AG09319 (cell line): Measurements from ENCODE around the gene INKA2.
A peak's percentile ranks its signal among the peaks of the same experiment; 100 is the strongest.

ENCODE experiments used
- DNase-seq: peaks from one replicate; pipeline ENCODE4 v3.0.0-alpha.2; 2010; ENCODE audit warnings: low read depth; ENCODE audit errors: extremely low read depth
- CTCF ChIP-seq: IDR thresholded peaks from 2 replicates; pipeline ENCODE4 v1.5.1; 2011; ENCODE audit warnings: low read depth, mild to moderate bottlenecking, inconsistent platforms, low read length, moderate library complexity

The INKA2 gene

GRCh38 chr1:111776861-111777260 lies 37.7 kb upstream of the INKA2 start:
- TF ChIP-seq CTCF = no peak
- no peak for DNase-seq

GRCh38 chr1:111776391-111776790 lies 37.2 kb upstream of the INKA2 start:
- no peak for TF ChIP-seq CTCF
- DNase-seq = no peak

GRCh38 chr1:111775966-111776365 lies 36.8 kb upstream of the INKA2 start:
- DNase-seq = no peak
- no peak for TF ChIP-seq CTCF

- no peak for TF ChIP-seq CTCF
Measured at GRCh38 chr1:111770916-111771315, 31.7 kb upstream of the INKA2 start.

DNA sequence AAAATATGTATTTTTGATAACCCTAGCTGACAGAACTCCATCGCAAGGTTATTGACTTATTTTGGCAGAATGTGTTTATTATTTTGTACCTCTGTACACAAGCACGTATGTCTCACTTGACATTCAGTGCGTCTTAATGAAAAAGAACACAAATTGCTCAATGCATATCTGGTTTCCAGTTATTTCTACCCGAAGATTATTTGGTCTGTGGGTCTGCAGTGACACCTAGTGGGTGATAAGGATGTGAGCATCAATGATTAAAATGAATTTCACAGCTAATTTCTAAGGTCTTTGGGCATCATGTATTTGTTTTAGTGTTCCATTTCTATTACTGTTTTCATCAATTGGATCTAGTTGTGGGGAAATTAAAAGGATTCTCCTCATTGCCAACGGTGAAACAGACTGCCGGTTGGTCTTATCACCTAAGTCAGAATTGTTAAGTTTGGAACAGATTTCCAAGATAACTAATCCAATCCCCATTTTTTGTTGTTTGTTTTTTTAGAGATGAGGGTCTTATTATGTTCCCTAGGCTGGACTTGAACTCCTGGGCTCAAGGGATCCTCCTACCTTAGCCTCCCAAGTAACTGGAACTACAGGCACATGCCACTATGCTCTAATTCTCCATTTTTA lies 30.4 kb upstream of the INKA2 start:
- peak; percentile 74 for TF ChIP-seq CTCF
- peak; percentile 43 for DNase-seq

More at GRCh38 chr1:111770916-111771315, 31.7 kb upstream of the INKA2 start:
- DNase-seq = no peak

DNA sequence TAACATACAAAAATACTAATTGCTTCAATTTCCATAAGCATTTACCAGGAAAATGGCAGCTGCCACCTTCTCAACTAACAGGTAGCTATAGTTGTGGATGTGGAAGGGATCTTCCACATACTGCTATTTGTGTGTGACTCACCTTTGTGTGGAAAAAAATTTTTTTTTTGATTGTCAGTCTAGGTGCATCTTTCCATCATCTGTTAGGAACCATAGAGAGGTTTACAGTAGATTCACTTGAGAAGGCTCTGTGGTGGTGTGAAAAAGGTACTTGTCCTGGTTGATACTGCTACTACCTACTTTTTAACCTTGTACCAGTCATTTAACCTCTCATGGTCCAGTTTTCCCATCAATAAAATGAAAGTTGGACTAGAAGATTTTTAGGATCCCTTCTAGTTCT lies 29.4 kb upstream of the INKA2 start:
- DNase-seq = no peak
- TF ChIP-seq CTCF = no peak

GRCh38 chr1:111768023-111768422 lies 28.8 kb upstream of the INKA2 start:
- DNase-seq = no peak
- no peak for TF ChIP-seq CTCF
